Neural crest cell (in vitro differentiated cells): ENCODE data around the gene RAB33B. TPM values are rescaled to one million over a fixed set of nuclear protein-coding genes. Genes with fewer than 3 reads are reported as not detected.
"Not testable (repeated sequence)": the region's sequence is repeated elsewhere in the genome, so short reads cannot be mapped to it uniquely, and the experiment has no call there.

Experiments used
- DNase-seq: peaks from one replicate; pipeline ENCODE4 v3.0.0; 2021; ENCODE audit warnings: low read depth, mixed read lengths, low spot score
- H3K27ac Mint-ChIP-seq: one replicate; pipeline ENCODE4 v1.8.0; 2021; ENCODE audit warnings: mild to moderate bottlenecking, mixed read lengths; ENCODE audit not compliant: unreplicated experiment
- H3K27me3 Mint-ChIP-seq: 2 replicates; pipeline ENCODE4 v1.8.0; 2021; ENCODE audit warnings: low read depth, mild to moderate bottlenecking, mixed read lengths
- H3K36me3 Mint-ChIP-seq: 2 replicates; pipeline ENCODE4 v1.8.0; 2021; ENCODE audit warnings: low read depth, mild to moderate bottlenecking, mixed read lengths
- H3K4me1 Mint-ChIP-seq: 2 replicates; pipeline ENCODE4 v1.8.0; 2021; ENCODE audit warnings: mixed read lengths
- H3K4me3 Mint-ChIP-seq: one replicate; pipeline ENCODE4 v1.8.0; 2021; ENCODE audit warnings: mild to moderate bottlenecking, mixed read lengths
- H3K9me3 Mint-ChIP-seq: 2 replicates; pipeline ENCODE4 v1.8.0; 2021; ENCODE audit warnings: mixed read lengths
- total RNA-seq: library from RNA; stranded (reverse); gene quantifications from 2 replicates; pipeline ENCODE4 v1.2.1, GENCODE V29; 2021
- TF ChIP-seq, protein P1 (sequence below): fragments of 200-600 bp; sonication (generic); conservative IDR thresholded peaks from 2 replicates; pipeline ENCODE4 v1.5.0; 2021; ENCODE audit warnings: antibody characterized with exemption, mild to moderate bottlenecking

RAB33B gene
- total RNA-seq, 1 donor from 2014 or later, result 7.0 TPM

DNA sequence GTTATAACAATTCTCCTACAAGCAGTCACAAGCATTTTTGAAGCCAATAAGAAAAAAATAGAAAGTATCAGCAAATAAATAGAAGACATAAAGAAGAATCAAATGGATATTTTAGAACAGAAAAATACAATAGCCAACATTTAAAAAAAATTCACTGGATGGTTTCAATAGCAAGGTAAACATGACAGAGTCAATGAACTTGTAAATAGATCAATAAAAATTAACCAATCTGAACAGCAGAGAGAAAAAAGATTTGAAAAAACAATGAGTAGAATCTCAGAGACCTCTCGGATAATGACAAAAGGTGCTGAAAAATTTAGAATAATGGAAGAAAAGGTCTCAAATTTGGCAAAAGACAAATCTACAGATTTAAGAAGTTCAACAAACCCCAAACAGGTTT is 33.3 kb upstream of the RAB33B start:
- Mint-ChIP-seq H3K27me3 (no peaks in the 10 kb centered on the region), H3K27ac (no peak overlapping the region), H3K9me3 (peaks cover 15% of the 10 kb centered on the region), H3K4me3 (no peak overlapping the region), H3K36me3 (peaks cover 46% of the 10 kb centered on the region), H3K4me1 (no peaks in the 10 kb centered on the region)
- DNase-seq, result no peak
- TF ChIP-seq, protein P1, sequence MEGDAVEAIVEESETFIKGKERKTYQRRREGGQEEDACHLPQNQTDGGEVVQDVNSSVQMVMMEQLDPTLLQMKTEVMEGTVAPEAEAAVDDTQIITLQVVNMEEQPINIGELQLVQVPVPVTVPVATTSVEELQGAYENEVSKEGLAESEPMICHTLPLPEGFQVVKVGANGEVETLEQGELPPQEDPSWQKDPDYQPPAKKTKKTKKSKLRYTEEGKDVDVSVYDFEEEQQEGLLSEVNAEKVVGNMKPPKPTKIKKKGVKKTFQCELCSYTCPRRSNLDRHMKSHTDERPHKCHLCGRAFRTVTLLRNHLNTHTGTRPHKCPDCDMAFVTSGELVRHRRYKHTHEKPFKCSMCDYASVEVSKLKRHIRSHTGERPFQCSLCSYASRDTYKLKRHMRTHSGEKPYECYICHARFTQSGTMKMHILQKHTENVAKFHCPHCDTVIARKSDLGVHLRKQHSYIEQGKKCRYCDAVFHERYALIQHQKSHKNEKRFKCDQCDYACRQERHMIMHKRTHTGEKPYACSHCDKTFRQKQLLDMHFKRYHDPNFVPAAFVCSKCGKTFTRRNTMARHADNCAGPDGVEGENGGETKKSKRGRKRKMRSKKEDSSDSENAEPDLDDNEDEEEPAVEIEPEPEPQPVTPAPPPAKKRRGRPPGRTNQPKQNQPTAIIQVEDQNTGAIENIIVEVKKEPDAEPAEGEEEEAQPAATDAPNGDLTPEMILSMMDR, result no peak

DNA sequence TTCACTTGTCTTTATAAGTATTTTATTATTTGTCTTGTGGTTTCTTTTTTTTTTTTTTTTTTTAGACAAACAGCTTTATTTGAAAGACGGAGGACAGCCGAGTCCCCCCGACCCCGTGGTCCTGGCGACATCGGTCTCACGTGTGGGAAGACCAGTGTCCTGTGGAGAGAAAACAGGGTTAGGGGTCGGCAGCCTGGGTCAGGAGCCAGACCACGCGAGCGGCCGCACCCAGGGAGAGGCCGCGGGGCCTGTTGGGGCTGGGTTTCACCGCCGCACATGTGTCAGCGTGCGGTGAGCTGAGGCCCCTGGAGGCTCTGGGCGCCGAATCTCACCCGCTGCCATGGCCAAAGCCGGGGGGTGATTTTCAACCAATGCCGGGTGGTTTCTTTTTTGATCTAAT is 17.8 kb upstream of the RAB33B start:
- DNase-seq, result no peak
- Mint-ChIP-seq H3K4me3 (no peak overlapping the region), H3K4me1 (no peaks in the 10 kb centered on the region), H3K27me3 (no peaks in the 10 kb centered on the region), H3K9me3 (peaks cover 33% of the 10 kb centered on the region), H3K27ac (no peak overlapping the region), H3K36me3 (peaks cover 69% of the 10 kb centered on the region)
- TF ChIP-seq, protein P1, result no peak

DNA sequence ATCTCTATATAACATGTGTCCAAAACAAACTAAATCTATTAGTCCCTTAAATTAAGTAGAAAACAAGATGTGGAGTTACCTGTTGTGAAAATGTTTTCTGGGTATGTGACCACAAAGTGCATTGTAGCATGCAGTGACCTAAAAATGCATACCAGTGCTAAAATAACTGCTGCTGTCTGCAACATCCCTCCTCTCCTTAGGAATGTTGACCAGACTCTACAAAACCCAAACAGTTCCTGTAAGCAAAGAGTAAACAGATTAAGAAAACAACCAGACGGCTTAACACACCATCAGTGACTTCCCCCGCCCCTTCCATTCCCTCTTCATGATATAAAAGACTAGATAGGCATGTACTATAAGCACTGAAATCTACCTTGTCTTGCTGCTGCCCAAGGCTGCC is 15.8 kb upstream of the RAB33B start:
- no peaks in the 10 kb centered on the region for H3K27me3 Mint-ChIP-seq
- TF ChIP-seq, protein P1, result no peak
- H3K4me1 Mint-ChIP-seq, result no peaks in the 10 kb centered on the region
- no peak overlapping the region for H3K27ac Mint-ChIP-seq
- H3K9me3 Mint-ChIP-seq, result peaks cover 32% of the 10 kb centered on the region
- H3K4me3 Mint-ChIP-seq, result no peak overlapping the region
- peaks cover 59% of the 10 kb centered on the region for H3K36me3 Mint-ChIP-seq
- no peak for DNase-seq

DNA sequence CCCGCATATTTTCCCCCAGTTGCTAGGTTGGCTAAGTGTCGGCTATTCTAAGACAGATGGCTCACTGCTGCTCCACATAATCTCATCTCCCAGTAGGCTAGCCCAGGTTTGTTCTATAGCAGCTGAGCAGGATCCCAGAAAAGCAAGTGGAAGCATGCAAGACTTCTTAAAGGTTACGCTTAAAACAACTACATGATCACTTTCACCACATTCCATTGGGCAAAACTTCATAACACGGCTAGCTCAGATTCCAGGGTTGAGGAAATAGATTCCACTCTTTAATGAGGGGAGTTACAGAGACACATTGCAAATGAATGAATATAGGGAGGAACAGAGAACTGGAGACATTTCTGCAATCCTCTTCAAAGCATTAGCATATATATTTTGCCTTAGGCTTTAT is 12.9 kb upstream of the RAB33B start:
- Mint-ChIP-seq H3K9me3 (peaks cover 26% of the 10 kb centered on the region), H3K4me1 (no peaks in the 10 kb centered on the region), H3K36me3 (peaks cover 47% of the 10 kb centered on the region), H3K27ac (no peak overlapping the region), H3K4me3 (no peak overlapping the region), H3K27me3 (no peaks in the 10 kb centered on the region)
- no peak for DNase-seq
- TF ChIP-seq, protein P1, result no peak

DNA sequence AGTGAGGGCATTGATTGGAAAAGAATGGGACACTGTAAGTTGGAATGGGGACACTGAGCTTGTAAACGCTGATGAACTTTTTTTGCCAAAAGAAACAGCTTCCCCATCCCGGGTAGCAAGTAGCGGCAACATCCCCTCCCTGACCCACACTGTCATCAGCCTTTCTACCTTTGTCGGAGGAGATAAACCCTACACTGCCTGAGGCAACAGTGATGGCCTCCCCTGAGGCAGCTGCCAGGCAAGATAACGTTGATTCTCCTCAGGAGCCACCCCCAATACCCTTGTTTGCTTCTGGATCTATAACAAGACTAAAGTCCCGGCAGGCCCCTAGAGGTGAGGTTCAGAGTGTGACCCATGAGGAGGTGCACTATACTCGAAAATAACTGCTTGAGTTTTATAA is 10.3 kb upstream of the RAB33B start:
- Mint-ChIP-seq H3K9me3 (peaks cover 19% of the 10 kb centered on the region), H3K27me3 (no peaks in the 10 kb centered on the region), H3K36me3 (peaks cover 36% of the 10 kb centered on the region)

DNA sequence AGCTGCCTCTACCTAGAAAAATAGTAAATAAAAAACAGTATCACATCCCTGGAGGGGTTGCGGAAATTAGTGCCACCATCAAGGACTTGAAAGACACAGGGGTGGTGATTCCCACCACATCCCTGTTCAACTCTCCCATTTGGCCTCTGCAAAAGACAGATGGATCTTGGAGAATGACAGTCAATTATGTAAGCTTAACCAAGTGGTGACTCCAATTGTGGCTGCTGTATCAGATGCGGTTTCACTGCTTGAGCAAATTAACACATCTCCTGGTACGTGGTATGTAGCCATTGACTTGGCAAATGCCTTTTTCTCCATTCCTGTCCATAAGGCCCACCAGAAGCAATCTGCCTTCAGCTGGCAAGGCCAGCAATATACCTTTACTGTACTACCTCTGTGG is 9.0 kb upstream of the RAB33B start:
- DNase-seq, H3K4me1 Mint-ChIP-seq, H3K27ac Mint-ChIP-seq, H3K4me3 Mint-ChIP-seq, H3K27me3 Mint-ChIP-seq: not testable (repeated sequence)
- Mint-ChIP-seq H3K36me3 (peaks cover 33% of the 10 kb centered on the region), H3K9me3 (peaks cover 15% of the 10 kb centered on the region)

More for the DNA sequence above, 10.3 kb upstream of the RAB33B start:
- Mint-ChIP-seq H3K4me1 (no peaks in the 10 kb centered on the region), H3K4me3 (no peak overlapping the region), H3K27ac (no peak overlapping the region)
- no peak for DNase-seq
- TF ChIP-seq, protein P1, result no peak

DNA sequence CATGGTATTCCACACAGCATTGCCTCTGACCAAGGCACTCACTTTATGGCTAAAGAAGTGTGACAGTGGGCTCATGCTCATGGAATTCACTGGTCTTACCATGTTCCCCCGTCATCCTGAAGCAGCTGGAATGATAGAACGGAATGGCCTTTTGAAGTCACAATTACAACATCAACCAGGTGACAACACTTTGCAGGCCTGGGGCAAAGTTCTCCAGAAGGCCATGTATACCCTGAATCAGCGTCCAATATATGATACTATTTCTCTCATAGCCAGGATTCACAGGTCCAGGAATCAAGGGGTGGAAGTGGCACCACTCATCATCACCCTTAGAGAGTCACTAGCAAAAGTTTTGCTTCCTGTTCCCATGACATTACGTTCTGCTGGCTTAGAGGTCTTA is 6.8 kb upstream of the RAB33B start:
- not testable (repeated sequence) for H3K4me3 Mint-ChIP-seq, DNase-seq, H3K27ac Mint-ChIP-seq, H3K4me1 Mint-ChIP-seq, H3K27me3 Mint-ChIP-seq
- Mint-ChIP-seq H3K9me3 (peaks cover 13% of the 10 kb centered on the region), H3K36me3 (peaks cover 22% of the 10 kb centered on the region)
